Gastrocnemius medialis (tissue), 4 donors: ENCODE results near the gene RPL13. TPM values are rescaled to one million over a fixed set of nuclear protein-coding genes. Genes with fewer than 3 reads are reported as not detected.

Experiments
- ATAC-seq, 2 donors: fragments of 150-250 bp; one replicate each; pipeline ENCODE4 v1.9.1; 2016
- DNase-seq, 2 donors: peaks; one replicate each; pipeline ENCODE4 v3.0.0-alpha.2; 2019
- H3K27ac ChIP-seq, 4 donors: fragments of 200-600 bp; sonication (generic); 1 replicate in 1 of 4; 2 replicates in 3 of 4; pipeline ENCODE4 v1.5.1; 2016 to 2018; ENCODE audit warnings: mild to moderate bottlenecking in 2 of 4, moderate library complexity in 1 of 4
- H3K27me3 ChIP-seq, 3 donors: fragments of 200-600 bp; sonication (generic) in 2 of 3; 1 replicate in 1 of 3; 2 replicates in 2 of 3; pipeline versions ENCODE4 v1.5.1 to v1.6.0; 2016 to 2019; ENCODE audit warnings: mild to moderate bottlenecking in 1 of 3, moderate library complexity in 1 of 3
- H3K36me3 ChIP-seq, 2 donors: fragments of 200-600 bp; sonication (generic) in 1 of 2; one replicate each; pipeline ENCODE4 v1.5.1; 2017 to 2018
- H3K4me1 ChIP-seq, 2 donors: fragments of 200-600 bp; sonication (generic) in 1 of 2; one replicate each; pipeline ENCODE4 v1.5.1; 2016 to 2017; ENCODE audit warnings: mild to moderate bottlenecking in 2 of 2
- H3K4me3 ChIP-seq, 4 donors: fragments of 200-600 bp; sonication (generic) in 3 of 4; 1 replicate in 1 of 4; 2 replicates in 3 of 4; pipeline ENCODE4 v1.5.1; 2016 to 2019; ENCODE audit warnings: mild to moderate bottlenecking in 2 of 4
- H3K9me3 ChIP-seq, 3 donors: fragments of 200-600 bp; sonication (generic) in 2 of 3; 1 replicate in 1 of 3; 2 replicates in 2 of 3; pipeline ENCODE4 v1.5.1; 2016 to 2019
- POLR2A ChIP-seq, 2 donors: fragments of 450-650 bp; IDR thresholded peaks; one replicate each; pipeline ENCODE4 v1.6.1; 2017; ENCODE audit warnings: antibody characterized with exemption in 2 of 2, mild to moderate bottlenecking in 2 of 2, moderate library complexity in 2 of 2
- in situ Hi-C, 4 donors: fragments of 200-750 bp; cut with MboI; loops; one replicate each; pipeline versions ENCODE4 v1.15.0 to v1.8.0; 2017; ENCODE audit warnings: low sequenced_read_pairs in 4 of 4
- intact Hi-C: fragments of 100-400 bp; cut with DNase I; formaldehyde crosslinking; loops from one replicate; pipeline ENCODE4 v1.15.1; 2023; ENCODE audit warnings: low total_unique reads
- total RNA-seq, 4 donors: library from RNA; depleted of rRNA; stranded (reverse); fragments of >200 nt; gene quantifications; one replicate each; pipeline versions ENCODE4 v1.1.0 to v1.2.3, GENCODE V29; 2016
- TF ChIP-seq, protein P1 (sequence below), 5 experiments: fragments of 450-650 bp in 3 of 5; fragments of 200-600 bp in 2 of 5; sonication (generic) in 2 of 5; IDR thresholded peaks in 4 of 5; conservative IDR thresholded peaks in 1 of 5; 1 replicate in 4 of 5; 2 replicates in 1 of 5; pipeline ENCODE4 v1.5.1; 2016 to 2019; ENCODE audit warnings: antibody characterized with exemption in 5 of 5, mild to moderate bottlenecking in 3 of 5, moderate library complexity in 3 of 5

The RPL13 gene
- total RNA-seq, 4 donors from 2014 or later, result 4,295 to 5,889 (median 4,806) TPM

DNA sequence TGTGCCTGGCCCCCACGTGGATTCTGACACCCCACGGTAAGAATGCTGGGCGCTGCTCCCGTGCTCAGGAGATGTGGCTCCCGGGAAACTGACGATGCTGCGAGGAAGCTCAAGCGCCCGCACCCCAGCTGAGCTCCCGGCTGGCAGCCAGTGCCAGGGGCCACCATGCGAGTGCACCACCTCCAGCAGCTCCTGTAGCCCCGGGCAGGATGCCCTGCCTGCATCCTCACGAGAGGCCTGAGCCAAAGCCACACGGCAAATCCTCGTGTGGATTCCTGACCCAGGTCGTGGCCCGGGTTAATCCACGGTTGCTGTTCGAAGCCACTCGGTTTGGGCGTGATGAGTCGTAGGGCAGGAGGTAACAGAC, 41.4 kb downstream of the RPL13 start:
- H3K4me1 ChIP-seq, result no peaks in the 10 kb centered on the region
- no peak for ATAC-seq
- in situ Hi-C loops (no loop called here), intact Hi-C loops (no loop called here)
- no peak overlapping the region for H3K4me3 ChIP-seq
- no peaks in the 10 kb centered on the region for H3K9me3 ChIP-seq
- no peaks in the 10 kb centered on the region for H3K36me3 ChIP-seq
- no peak for DNase-seq
- no peak overlapping the region for H3K27ac ChIP-seq
- TF ChIP-seq, protein P1, sequence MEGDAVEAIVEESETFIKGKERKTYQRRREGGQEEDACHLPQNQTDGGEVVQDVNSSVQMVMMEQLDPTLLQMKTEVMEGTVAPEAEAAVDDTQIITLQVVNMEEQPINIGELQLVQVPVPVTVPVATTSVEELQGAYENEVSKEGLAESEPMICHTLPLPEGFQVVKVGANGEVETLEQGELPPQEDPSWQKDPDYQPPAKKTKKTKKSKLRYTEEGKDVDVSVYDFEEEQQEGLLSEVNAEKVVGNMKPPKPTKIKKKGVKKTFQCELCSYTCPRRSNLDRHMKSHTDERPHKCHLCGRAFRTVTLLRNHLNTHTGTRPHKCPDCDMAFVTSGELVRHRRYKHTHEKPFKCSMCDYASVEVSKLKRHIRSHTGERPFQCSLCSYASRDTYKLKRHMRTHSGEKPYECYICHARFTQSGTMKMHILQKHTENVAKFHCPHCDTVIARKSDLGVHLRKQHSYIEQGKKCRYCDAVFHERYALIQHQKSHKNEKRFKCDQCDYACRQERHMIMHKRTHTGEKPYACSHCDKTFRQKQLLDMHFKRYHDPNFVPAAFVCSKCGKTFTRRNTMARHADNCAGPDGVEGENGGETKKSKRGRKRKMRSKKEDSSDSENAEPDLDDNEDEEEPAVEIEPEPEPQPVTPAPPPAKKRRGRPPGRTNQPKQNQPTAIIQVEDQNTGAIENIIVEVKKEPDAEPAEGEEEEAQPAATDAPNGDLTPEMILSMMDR (IDR thresholded peaks at IDR 0.05 in 4 of 5, conservative IDR thresholded peaks at IDR 0.05 in 1 of 5), result no peak
- no peak for TF ChIP-seq POLR2A (IDR thresholded peaks at IDR 0.05)
- H3K27me3 ChIP-seq, result peaks cover 0 to 27% (median 6%) of the 10 kb centered on the region in 3 donors

DNA sequence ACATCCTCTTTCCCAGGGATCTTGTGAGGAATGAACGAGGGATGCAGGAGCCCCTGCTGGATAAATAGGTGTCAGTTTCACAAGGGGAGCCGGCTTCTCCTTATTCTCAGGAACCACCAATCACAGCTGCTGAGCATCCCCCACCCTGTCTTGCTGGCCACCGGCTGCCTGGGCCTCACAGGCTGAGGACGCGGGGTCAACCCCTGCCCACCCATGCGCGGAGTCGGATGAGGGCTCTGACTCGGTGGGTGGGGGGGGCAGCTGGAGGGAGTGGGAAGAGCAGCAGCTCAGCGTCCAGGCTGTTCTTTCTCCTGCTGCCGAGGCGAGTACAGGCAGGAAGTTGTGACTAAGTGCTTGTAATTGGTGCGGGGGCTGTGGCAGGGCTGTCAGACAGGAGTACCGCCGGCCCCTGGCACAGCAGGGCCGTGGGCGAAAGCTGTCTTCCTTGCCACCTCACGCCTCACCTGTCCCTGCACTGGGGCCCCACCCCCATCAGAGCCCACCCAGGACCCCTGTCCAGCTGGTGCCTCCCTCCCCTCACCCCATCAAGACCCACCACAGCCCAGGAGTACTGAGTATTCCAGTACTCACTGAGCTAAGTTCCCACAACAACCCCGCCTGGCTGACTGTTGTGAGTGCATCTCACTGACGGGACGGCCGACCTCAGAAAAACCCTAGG, 41.9 kb downstream of the RPL13 start:
- DNase-seq, result no peak
- H3K27ac ChIP-seq, result no peak overlapping the region
- H3K27me3 ChIP-seq, result peaks cover 0 to 27% (median 6%) of the 10 kb centered on the region in 3 donors
- H3K36me3 ChIP-seq, result no peaks in the 10 kb centered on the region
- H3K9me3 ChIP-seq, result no peaks in the 10 kb centered on the region
- no peaks in the 10 kb centered on the region for H3K4me1 ChIP-seq
- TF ChIP-seq, protein P1 (IDR thresholded peaks at IDR 0.05 in 4 of 5, conservative IDR thresholded peaks at IDR 0.05 in 1 of 5), result no peak
- TF ChIP-seq POLR2A (IDR thresholded peaks at IDR 0.05), result no peak
- in situ Hi-C loops (no loop called here), intact Hi-C loops (no loop called here)
- ATAC-seq, result no peak
- H3K4me3 ChIP-seq, result no peak overlapping the region

DNA sequence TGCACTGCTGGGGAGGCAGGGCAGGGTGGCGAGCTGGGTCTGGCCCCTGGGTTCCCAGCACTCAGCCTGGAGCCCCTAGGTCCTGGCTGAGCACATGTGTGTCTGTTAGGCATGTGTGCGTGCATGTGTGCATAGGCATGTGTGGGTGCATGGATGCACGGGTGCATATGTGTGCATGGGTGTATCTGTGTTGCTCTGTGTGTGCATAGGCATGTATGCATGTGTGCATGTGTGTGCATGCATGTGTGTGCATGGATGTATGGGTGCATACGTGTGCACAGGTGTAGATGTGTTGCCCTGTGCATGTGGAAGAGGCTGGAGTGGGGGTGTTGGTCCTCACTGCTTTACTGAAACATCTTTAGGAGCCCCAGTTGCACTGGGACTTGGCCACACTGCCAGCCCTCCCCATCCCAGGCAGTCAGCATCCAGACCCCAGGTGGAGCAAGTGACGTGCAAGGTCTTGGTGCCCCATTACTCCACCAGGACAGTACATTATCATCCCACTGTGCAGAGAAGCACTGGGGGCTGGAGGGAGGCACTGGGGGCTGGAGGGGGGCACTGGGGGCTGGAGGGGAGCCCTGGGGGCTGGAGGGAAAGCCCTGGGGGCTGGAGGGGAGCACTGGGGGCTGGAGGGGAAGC, 42.6 kb downstream of the RPL13 start:
- no peaks in the 10 kb centered on the region for H3K36me3 ChIP-seq
- ATAC-seq (no peak), DNase-seq (no peak)
- TF ChIP-seq POLR2A (IDR thresholded peaks at IDR 0.05), result no peak
- TF ChIP-seq, protein P1 (IDR thresholded peaks at IDR 0.05 in 4 of 5, conservative IDR thresholded peaks at IDR 0.05 in 1 of 5), result no peak
- no peaks in the 10 kb centered on the region for H3K4me1 ChIP-seq
- H3K27ac ChIP-seq, result no peak overlapping the region
- in situ Hi-C loops (no loop called here), intact Hi-C loops (no loop called here)
- H3K27me3 ChIP-seq, result peaks cover 0 to 27% (median 6%) of the 10 kb centered on the region in 3 donors
- no peaks in the 10 kb centered on the region for H3K9me3 ChIP-seq
- H3K4me3 ChIP-seq, result no peak overlapping the region

DNA sequence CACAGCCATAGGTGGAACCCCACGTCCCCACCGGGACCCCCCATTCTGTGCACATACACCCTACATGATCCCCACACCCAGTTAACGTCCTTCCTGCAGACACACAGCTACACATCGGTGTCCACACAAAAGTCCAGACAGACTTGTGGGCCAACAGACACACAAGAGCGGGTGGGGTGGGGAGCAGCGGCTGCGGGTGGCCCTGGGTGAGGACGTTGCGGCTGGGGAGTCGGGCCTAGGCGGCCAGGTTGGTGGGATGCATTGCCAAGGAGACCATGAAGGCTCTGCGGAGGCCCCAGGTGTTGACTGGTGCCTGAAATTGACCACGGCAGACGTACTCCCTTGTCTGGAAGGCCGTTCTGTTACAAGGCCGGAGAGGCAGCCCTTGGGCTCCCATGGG, 44.3 kb downstream of the RPL13 start:
- Histone ChIP-seq H3K27me3 (peaks cover 2 to 27% (median 10%) of the 10 kb centered on the region in 3 donors), H3K4me1 (no peaks in the 10 kb centered on the region), H3K9me3 (no peaks in the 10 kb centered on the region), H3K27ac (no peak overlapping the region), H3K36me3 (no peaks in the 10 kb centered on the region), H3K4me3 (no peak overlapping the region)
- TF ChIP-seq, protein P1 (IDR thresholded peaks at IDR 0.05 in 4 of 5, conservative IDR thresholded peaks at IDR 0.05 in 1 of 5), result no peak
- TF ChIP-seq POLR2A (IDR thresholded peaks at IDR 0.05), result no peak
- in situ Hi-C loops (no loop called here), intact Hi-C loops (no loop called here)
- no peak for ATAC-seq
- no peak for DNase-seq
